Muscle of back (tissue), 11 donors: ENCODE results near the gene EEF1AKMT4. TPM values are rescaled to one million over a fixed set of nuclear protein-coding genes. Genes with fewer than 3 reads are reported as not detected.
A peak's percentile ranks its signal among the peaks of the same experiment; 100 is the strongest.

Experiments used
- DNase-seq, 3 donors: peaks; one replicate each; pipeline versions ENCODE4 v3.0.0 to v3.0.0-alpha.2; 2013
- polyA plus RNA-seq, 10 donors: library from polyadenylated mRNA; unstranded; fragments of 120-200 nt; gene quantifications; one replicate each; pipeline ENCODE4 v1.2.1, GENCODE V29; 2013; ENCODE audit not compliant: insufficient read length in 10 of 10

EEF1AKMT4 gene
- polyA plus RNA-seq, 10 donors: 0.67 to 2.3 (median 1.5) TPM

GRCh38 chr3:184234671-184235380 lies 14.6 kb upstream of the EEF1AKMT4 start:
- DNase-seq: no peak

DNA sequence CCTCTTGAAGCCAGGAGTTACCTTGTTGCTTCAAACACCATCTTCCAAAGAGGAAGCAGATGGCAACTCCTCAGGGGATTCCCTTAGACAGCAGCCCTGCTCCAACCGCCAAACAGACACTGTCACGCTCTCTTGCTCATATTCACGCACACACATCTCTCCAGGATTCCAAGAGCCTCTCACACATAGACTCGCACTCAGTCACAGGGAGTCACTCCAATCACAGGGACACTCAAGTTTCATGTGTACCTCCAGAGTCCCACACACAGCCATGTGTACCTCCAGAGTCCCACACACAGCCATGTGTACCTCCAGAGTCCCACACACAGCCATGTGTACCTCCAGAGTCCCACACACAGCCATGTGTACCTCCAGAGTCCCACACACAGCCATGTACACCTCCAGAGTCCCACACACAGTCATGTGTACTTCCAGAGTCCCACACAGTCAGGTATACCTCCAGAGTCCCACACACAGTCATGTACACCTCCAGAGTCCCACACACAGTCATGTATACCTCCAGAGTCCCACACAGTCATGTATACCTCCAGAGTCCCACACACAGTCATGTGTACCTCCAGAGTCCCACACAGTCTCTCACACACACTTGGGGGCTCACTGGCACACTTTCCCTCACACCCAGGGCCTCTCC lies 14.0 kb upstream of the EEF1AKMT4 start:
- DNase-seq: no peak

GRCh38 chr3:184236033-184236410 lies 13.4 kb upstream of the EEF1AKMT4 start:
- DNase-seq: no peak

DNA sequence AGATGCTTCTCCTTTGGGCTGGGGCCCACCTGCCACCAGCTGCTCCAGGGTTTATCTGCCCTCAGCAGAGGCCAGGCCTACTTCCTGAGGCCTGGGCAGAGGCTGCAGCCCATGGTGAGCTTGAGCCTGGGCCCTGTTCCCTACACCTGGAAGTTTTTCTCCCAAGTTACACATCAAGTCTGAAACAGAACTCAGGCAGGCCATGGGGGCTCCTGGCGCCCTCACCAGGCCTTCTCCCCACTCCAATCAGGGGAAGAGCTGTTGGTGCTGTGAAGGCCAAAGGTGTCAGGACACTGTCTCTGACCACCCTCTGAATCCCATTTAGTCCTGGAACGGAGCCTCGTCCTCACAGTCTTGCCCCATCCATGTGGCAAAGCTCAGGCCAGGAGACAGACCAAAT lies 12.8 kb upstream of the EEF1AKMT4 start:
- DNase-seq: no peak

GRCh38 chr3:184237211-184237610 lies 12.3 kb upstream of the EEF1AKMT4 start:
- no peak for DNase-seq

GRCh38 chr3:184237807-184238206 lies 11.7 kb upstream of the EEF1AKMT4 start:
- no peak for DNase-seq

DNA sequence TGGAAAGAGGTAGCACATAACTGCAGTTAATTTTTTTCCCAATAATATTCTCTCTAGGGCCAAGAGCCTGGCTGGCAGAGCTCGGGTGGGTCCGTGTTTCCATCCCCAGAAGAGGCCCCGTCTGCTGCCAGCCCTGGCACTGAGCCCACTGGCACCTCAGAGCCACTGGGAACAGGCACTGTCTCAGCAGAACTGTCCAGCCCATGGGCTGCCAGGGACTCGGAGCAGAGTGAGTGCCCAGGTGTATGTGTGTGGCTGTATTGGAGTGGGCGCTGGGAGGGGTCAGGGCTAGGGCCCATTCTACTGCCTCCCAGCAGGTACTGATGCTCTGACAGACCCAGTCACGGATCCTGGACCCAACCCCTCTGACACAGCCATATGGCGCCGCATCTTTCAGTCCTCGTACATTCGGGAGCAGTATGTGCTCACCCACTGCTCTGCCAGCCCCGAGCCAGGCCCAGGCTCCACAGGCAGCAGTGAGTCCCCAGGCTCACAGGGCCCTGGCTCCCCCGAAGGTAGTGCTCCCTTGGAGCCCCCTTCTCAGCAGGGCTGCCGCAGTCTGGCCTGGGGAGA lies 11.1 kb upstream of the EEF1AKMT4 start:
- no peak for DNase-seq

DNA sequence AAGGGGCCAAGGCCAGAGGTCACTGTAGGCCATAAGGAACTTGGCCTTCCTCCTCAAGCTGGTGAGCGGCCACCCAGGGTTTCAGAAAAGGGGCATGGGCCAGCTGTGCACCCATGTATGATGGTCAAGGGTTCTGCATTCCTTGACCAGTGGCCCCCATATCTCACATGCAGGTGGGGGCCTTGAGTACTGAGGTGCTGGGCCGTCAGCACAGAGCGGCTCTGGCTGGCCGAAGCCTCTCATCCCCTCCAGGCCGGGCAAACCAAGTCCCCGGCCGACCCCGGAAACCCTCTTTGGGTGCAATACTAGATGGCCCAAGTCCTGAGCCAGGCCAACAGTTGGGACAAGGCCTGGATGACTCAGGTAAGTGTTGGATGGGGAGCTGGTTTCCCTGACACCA lies 10.3 kb upstream of the EEF1AKMT4 start:
- no peak for DNase-seq

DNA sequence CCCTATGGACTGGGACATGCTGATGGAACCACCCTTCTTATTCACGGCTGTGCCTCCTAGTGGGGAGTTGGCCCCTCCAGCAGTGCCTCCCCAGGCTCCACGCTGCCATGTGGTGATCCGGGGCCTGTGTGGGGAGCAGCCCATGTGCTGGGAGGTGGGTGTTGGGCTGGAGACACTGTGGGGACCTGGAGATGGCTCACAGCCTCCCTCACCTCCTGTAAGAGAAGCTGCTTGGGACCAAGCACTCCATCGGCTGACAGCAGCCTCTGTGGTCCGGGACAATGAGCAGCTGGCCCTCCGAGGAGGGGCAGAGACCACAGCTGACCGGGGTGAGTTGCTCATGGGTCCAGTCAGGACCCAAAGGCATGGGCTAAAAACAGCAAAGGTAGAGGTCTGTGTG lies 9.8 kb upstream of the EEF1AKMT4 start:
- DNase-seq: no peak

DNA sequence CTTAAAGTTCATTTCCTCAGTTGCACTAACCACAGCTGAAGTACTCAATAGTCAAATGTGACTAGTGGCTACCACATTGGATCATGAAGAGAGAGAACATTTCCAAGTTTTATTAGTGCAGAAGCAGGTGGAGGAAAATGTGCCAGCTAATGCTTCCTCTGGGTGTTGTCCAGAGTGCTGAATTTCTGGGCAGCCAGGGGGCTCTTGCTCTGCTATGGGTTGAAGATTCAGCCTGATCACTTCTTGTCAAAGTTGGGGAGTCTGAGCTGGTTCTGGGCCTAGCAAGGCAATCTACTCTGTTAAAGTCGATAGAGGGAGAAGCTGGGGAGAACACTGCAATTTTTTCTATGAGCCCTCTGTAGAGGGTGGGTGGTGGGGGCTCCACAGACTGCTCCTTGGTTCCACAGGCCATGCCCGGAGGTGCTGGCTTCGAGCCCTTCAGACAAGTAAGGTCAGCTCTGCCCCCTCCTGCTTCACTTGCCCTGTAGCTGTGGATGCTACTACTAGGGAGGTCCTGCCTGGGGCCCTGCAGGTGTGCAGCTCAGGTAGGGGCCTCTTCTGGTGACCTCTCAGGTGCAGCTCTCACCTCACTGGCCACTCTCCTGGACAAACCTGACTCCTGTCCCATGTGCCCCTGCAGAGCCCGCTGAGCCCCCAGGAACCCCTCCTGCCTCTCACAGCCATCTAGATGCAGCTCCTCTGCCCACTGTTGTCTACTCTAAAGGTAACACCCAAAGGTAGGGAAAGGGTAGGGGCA lies 8.9 kb upstream of the EEF1AKMT4 start:
- peak in 2 of 3 donors; percentile 40 to 60 for DNase-seq

DNA sequence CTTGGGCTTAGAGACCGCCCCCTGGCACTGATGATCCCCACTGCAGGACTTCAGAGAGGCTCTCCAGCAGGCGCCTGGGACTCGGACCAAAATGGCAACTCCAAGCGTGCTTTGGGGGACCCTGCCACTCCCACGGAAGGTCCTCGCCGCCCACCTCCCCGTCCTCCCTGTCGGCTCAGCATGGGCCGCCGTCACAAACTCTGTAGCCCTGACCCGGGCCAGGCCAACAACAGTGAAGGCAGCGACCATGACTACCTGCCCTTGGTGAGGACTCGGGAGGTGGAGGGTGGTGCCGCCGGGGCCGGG lies 8.4 kb upstream of the EEF1AKMT4 start:
- DNase-seq: no peak

GRCh38 chr3:184241447-184242296 lies 7.8 kb upstream of the EEF1AKMT4 start:
- peak in 1 of 3 donors; percentile 43 for DNase-seq

GRCh38 chr3:184242297-184242685 lies 7.2 kb upstream of the EEF1AKMT4 start:
- no peak for DNase-seq

GRCh38 chr3:184248454-184249411 lies 739 bp upstream of the EEF1AKMT4 start, which contains the start of gene ALG3:
ALG3 (minus strand) TSS chr3:184248962; CDS start chr3:184248940, 22 bp downstream.
- DNase-seq: peak; percentile 85 to 95 (median 92)

DNA sequence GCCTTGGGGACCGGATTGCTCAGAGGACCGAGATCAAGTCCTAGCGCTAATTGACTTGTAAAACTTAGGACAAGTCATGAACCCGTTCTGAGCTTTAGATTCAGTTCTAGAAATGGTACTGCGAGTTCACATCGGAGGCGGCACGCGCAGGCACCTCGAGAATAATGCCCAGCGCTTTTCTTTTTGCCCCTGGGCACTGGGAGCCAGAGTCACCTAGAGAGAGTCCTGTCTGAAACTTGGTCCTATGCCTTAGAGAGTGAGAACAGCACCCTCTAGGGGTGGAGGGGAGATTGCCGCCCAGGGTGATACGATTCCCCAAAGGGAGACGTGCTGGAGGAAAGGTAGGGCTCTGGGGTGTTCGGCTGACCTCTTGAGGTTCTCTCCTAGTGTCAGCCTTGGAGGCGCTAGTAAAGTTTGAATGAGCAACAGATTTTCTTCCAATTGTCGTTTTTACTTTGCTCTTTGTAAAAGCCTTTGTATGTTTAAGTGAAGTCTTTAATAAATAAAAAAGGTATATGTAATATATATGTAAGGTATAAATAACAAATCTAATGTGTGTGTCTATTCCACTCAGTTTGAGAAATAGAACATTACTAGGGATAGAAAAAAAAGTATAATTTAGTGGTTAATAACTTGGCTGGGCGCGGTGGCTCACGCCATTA lies 826 bp downstream of the EEF1AKMT4 start:
- DNase-seq: peak; percentile 70 to 80 (median 75)

GRCh38 chr3:184255291-184256039 lies 6.0 kb downstream of the EEF1AKMT4 start:
- no peak for DNase-seq

DNA sequence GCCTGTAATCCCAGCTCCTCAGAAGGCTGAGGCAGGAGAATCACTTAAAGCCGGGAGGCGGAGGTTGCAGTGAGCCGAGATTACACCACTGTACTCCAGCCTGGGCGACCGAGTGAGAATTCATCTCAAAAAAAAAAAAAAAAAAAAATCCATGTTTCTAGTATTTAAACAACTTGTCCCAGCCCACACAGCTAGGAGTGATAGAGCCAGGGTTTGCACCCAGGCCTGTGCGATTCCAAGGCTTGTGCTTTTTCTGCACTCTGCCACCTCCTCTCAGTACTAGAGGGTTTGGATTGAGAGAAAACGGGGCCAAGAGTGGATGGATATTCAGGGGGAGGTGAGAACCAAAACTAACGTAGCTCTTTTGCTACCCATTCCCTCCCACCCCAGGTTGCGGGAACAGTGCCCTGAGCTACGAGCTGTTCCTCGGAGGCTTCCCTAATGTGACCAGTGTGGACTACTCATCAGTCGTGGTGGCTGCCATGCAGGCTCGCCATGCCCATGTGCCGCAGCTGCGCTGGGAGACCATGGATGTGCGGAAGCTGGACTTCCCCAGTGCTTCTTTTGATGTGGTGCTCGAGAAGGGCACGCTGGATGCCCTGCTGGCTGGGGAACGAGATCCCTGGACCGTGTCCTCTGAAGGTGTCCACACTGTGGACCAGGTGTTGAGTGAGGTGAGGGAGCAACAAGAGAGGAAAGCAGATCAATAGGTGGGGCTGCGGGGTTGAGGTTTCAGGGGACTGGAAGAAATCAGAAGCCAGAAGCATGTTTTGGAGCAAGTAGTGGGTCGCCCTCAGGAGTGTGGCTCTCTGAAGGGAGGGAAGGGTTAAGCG lies 7.8 kb downstream of the EEF1AKMT4 start:
- no peak for DNase-seq

DNA sequence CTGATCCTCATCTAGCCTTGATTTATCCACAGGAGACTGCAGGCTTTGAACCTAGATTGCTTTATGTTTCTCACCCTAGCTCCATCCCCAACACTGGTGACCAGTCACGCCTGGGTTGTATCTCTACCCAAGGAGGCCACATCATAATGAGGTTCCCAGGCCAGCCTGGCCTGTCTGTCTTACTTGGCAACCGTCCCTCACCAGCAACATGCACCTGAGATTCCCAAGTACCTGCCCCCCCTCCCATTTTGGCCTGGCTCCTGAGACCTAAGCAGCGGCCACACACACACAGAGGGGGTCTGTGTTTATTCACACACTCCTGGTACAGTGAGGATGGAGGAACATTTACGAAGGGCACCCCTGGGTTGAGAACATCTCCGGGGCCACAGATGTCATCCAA lies 9.5 kb downstream of the EEF1AKMT4 start:
- no peak for DNase-seq
